Measurements from ENCODE around the gene GOSR1.
"Not testable (repeated sequence)": the region's sequence is repeated elsewhere in the genome, so short reads cannot be mapped to it uniquely, and the experiment has no call there.

Gene GOSR1

DNA sequence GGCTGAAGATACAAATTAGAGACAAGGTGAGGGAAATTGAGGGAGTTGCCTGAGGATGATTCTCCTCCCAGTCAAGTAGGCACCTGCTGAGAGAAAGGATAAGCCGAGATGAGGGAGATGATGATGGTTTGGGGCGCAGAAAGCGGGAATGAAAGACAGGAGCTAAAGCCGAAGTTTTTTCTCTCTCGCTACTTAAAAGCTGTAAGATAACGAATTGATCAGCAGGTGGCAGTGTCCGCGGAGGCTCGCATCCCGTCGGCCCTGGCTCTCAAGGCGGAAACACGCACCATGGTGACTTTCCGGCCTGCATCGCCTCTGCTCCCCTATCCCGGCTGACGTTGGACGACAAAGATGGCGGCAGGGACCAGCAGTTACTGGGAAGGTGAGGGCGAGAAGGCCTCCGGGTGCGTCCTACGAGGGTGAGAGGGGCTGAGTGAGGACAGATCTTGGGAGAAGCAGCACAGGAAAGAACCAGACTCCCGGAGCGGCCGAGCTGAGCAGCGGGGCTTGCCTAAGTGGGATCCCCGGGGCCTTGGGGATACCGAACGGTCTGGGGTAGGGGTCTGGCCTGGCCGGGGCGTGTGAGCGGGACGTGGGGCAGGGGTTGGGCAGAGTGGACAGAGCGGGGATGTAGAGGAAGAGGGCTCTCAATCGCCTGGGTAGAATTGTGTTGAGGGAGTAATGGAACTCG is at the start of gene GOSR1:
TSS of gene GOSR1 (plus strand) at position 326 of the 691 bp plus-strand sequence. CDS start at position 352, 26 bp downstream.
- peak; percentile 77 for TF ChIP-seq CTCF (IDR thresholded peaks at IDR 0.05; ENCODE audit: low read depth, low read length)
- peak; percentile 97 for DNase-seq (ENCODE audit: low read depth in 2 of 2)
- H3K4me3 ChIP-seq (replicated peaks in 1 of 2; ENCODE audit: low read depth in 2 of 2, low read length in 2 of 2), result peak within 1 kb of the TSS; percentile 92 to 96

- H3K4me3 ChIP-seq (replicated peaks in 1 of 2; ENCODE audit: low read depth in 2 of 2, low read length in 2 of 2), result no peak overlapping the region
- no peak for DNase-seq (ENCODE audit: low read depth in 2 of 2)
- TF ChIP-seq CTCF (IDR thresholded peaks at IDR 0.05; ENCODE audit: low read depth, low read length), result no peak
These were observed 49.6 kb upstream of the GOSR1 start for GRCh38 chr17:30427611-30428010.

DNA sequence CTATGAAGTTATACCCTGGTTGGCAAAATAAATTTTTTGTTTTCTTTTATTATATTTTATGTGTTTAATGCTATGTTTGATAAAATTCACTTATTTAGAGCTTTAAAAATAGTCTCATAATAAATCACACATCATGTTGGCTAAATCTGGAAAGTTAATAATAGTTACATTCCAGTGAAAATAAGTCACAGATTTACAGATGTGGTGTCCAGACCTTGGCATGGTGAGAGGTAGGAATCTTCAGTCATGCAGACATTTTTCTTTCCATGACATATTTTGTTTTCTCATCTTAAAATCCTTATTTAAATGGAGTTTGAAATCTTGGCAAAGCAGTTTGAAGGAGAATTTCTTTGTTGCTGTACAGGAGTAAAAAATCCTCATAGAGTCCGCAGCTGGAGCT is 48.1 kb upstream of the GOSR1 start:
- no peak for TF ChIP-seq CTCF (IDR thresholded peaks at IDR 0.05; ENCODE audit: low read depth, low read length)
- no peak overlapping the region for H3K4me3 ChIP-seq (replicated peaks in 1 of 2; ENCODE audit: low read depth in 2 of 2, low read length in 2 of 2)
- peak; percentile 64 to 65 for DNase-seq (ENCODE audit: low read depth in 2 of 2)

GRCh38 chr17:30433514-30433913 is 43.7 kb upstream of the GOSR1 start:
- no peak overlapping the region for H3K4me3 ChIP-seq (replicated peaks in 1 of 2; ENCODE audit: low read depth in 2 of 2, low read length in 2 of 2)
- peak; percentile 95 to 97 for DNase-seq (ENCODE audit: low read depth in 2 of 2)
- TF ChIP-seq CTCF (IDR thresholded peaks at IDR 0.05; ENCODE audit: low read depth, low read length), result no peak

- no peak overlapping the region for H3K4me3 ChIP-seq (replicated peaks in 1 of 2; ENCODE audit: low read depth in 2 of 2, low read length in 2 of 2)
- TF ChIP-seq CTCF (IDR thresholded peaks at IDR 0.05; ENCODE audit: low read depth, low read length), result no peak
- DNase-seq (ENCODE audit: low read depth in 2 of 2), result no peak
These were observed 40.5 kb upstream of the GOSR1 start for GRCh38 chr17:30436729-30437128.

- DNase-seq (ENCODE audit: low read depth in 2 of 2), result no peak
- H3K4me3 ChIP-seq (replicated peaks in 1 of 2; ENCODE audit: low read depth in 2 of 2, low read length in 2 of 2), result no peak overlapping the region
- no peak for TF ChIP-seq CTCF (IDR thresholded peaks at IDR 0.05; ENCODE audit: low read depth, low read length)
These were observed 33.5 kb upstream of the GOSR1 start for GRCh38 chr17:30443721-30444120.

DNA sequence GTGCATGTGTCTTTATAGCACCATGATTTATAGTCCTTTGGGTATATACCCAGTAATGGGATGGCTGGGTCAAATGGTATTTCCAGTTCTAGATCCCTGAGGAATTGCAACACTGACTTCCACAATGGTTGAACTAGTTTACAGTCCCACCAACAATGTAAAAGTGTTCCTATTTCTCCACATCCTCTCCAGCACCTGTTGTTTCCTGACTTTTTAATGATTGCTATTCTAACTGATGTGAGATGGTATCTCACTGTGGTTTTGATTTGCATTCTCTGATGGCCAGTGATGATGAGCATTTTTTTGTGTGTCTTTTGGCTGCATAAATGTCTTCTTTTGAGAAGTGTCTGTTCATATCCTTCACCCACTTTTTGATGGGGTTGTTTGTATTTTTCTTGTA is 30.6 kb upstream of the GOSR1 start:
- not testable (repeated sequence) for DNase-seq (ENCODE audit: low read depth in 2 of 2); H3K4me3 ChIP-seq (replicated peaks in 1 of 2; ENCODE audit: low read depth in 2 of 2, low read length in 2 of 2)

All from cardiac fibroblast (primary cell).